WTC11 (cell line): ENCODE measurements around the gene S100A8. TPM values are rescaled to one million over a fixed set of nuclear protein-coding genes. Genes with fewer than 3 reads are reported as not detected.

Experiments used
- ATAC-seq: fragments of 200-7000 bp; cut with Tn5 transposase; 2 replicates; pipeline ENCODE4 v1.10.0; 2021; ENCODE audit warnings: mild to moderate bottlenecking, moderate library complexity
- CTCF ChIA-PET: fragments of 300-600 bp; sonication (Branson Sonifier 250); formaldehyde crosslinking; loops from one replicate; lab custom pipeline; 2021; ENCODE audit warnings: antibody characterized with exemption; lab: Charles Lee
- POLR2A ChIA-PET: fragments of 350-600 bp; sonication (Branson Sonifier 250); formaldehyde crosslinking; loops from one replicate; lab custom pipeline; 2021; ENCODE audit warnings: antibody characterized with exemption; lab: Charles Lee
- DNase-seq: peaks from one replicate; pipeline ENCODE4 v3.0.0; 2021; ENCODE audit warnings: low spot score
- H3K27ac Mint-ChIP-seq: 2 replicates; pipeline ENCODE4 v1.8.0; 2021; ENCODE audit warnings: mixed read lengths
- H3K27me3 Mint-ChIP-seq: 2 replicates; pipeline ENCODE4 v1.8.0; 2021; ENCODE audit warnings: low read depth, mild to moderate bottlenecking, moderate library complexity, mixed read lengths
- H3K36me3 Mint-ChIP-seq: 2 replicates; pipeline ENCODE4 v1.8.0; 2021; ENCODE audit warnings: mixed read lengths
- H3K4me1 Mint-ChIP-seq: 2 replicates; pipeline ENCODE4 v1.8.0; 2022; ENCODE audit warnings: mixed read lengths
- H3K4me3 Mint-ChIP-seq: 2 replicates; pipeline ENCODE4 v1.8.0; 2021; ENCODE audit warnings: mild to moderate bottlenecking, moderate library complexity, mixed read lengths
- H3K9me3 Mint-ChIP-seq: 2 replicates; pipeline ENCODE4 v1.8.0; 2021; ENCODE audit warnings: mixed read lengths
- CREM ChIP-seq: sonication (generic); formaldehyde crosslinking; IDR thresholded peaks from 2 replicates; pipeline ENCODE4 v1.8.1; 2022; ENCODE audit warnings: mild to moderate bottlenecking, missing genetic modification reagents, moderate library complexity
- FOXK1 ChIP-seq: sonication (generic); formaldehyde crosslinking; IDR thresholded peaks from 2 replicates; pipeline ENCODE4 v1.8.0; 2022; ENCODE audit warnings: mild to moderate bottlenecking, moderate library complexity, missing genetic modification reagents
- GRHL2 ChIP-seq: fragments of 250-450 bp; sonication (Bioruptor Pico); IDR thresholded peaks from 2 replicates; pipeline ENCODE4 v1.8.0; 2022; ENCODE audit warnings: mild to moderate bottlenecking, moderate library complexity; ENCODE audit not compliant: insufficient replicate concordance, severe bottlenecking
- GTF2I ChIP-seq: fragments of 250-450 bp; sonication (Bioruptor Pico); conservative IDR thresholded peaks from 2 replicates; pipeline ENCODE4 v1.4.0; 2021; ENCODE audit warnings: mild to moderate bottlenecking
- JAZF1 ChIP-seq: fragments of 250-450 bp; sonication (Bioruptor Pico); IDR thresholded peaks from 2 replicates; pipeline ENCODE4 v1.9.0; 2021; ENCODE audit warnings: moderate library complexity, mild to moderate bottlenecking, inconsistent platforms
- NFE2L1 ChIP-seq: sonication (generic); formaldehyde crosslinking; IDR thresholded peaks from 2 replicates; pipeline ENCODE4 v1.8.1; 2023; ENCODE audit warnings: missing genetic modification reagents
- NR1H2 ChIP-seq: sonication (generic); formaldehyde crosslinking; IDR thresholded peaks from 2 replicates; pipeline ENCODE4 v1.9.0; 2021; ENCODE audit warnings: mild to moderate bottlenecking, moderate library complexity, missing genetic modification reagents
- OVOL2 ChIP-seq: fragments of 250-450 bp; sonication (Bioruptor Pico); IDR thresholded peaks from 2 replicates; pipeline ENCODE4 v1.9.0; 2021; ENCODE audit warnings: mild to moderate bottlenecking, borderline replicate concordance
- RORB ChIP-seq: fragments of 250-450 bp; sonication (Bioruptor Pico); IDR thresholded peaks from 2 replicates; pipeline ENCODE4 v1.9.0; 2021; ENCODE audit warnings: mild to moderate bottlenecking
- SMAD3 ChIP-seq: sonication (generic); formaldehyde crosslinking; IDR thresholded peaks from 2 replicates; pipeline ENCODE4 v1.8.0; 2022; ENCODE audit warnings: missing genetic modification reagents, mild to moderate bottlenecking, borderline replicate concordance
- SOX15 ChIP-seq: fragments of 250-450 bp; sonication (Bioruptor Pico); IDR thresholded peaks from 2 replicates; pipeline ENCODE4 v1.9.0; 2021; ENCODE audit warnings: mild to moderate bottlenecking
- SP1 ChIP-seq: sonication (generic); formaldehyde crosslinking; conservative IDR thresholded peaks from 2 replicates; pipeline ENCODE4 v1.8.1; 2022; ENCODE audit warnings: missing genetic modification reagents
- TEAD1 ChIP-seq: sonication (generic); formaldehyde crosslinking; IDR thresholded peaks from 2 replicates; pipeline ENCODE4 v1.8.0; 2022; ENCODE audit warnings: mild to moderate bottlenecking, missing genetic modification reagents
- ZBTB21 ChIP-seq: sonication (generic); formaldehyde crosslinking; IDR thresholded peaks from 2 replicates; pipeline ENCODE4 v1.8.1; 2023; ENCODE audit warnings: mild to moderate bottlenecking, missing genetic modification reagents, borderline replicate concordance
- ZNF317 ChIP-seq: sonication (generic); formaldehyde crosslinking; IDR thresholded peaks from 2 replicates; pipeline ENCODE4 v1.8.1; 2023; ENCODE audit warnings: low read depth, mild to moderate bottlenecking, moderate library complexity, missing genetic modification reagents, borderline replicate concordance
- ZNF423 ChIP-seq: fragments of 250-450 bp; sonication (Bioruptor Pico); IDR thresholded peaks from 2 replicates; pipeline ENCODE4 v2.1.2; 2022; ENCODE audit warnings: mild to moderate bottlenecking, moderate library complexity
- total RNA-seq: library from RNA; stranded (reverse); gene quantifications from 3 replicates; pipeline ENCODE4 v1.2.3, GENCODE V29; 2021
- TF ChIP-seq, protein P1 (sequence below): fragments of 250-450 bp; sonication (Bioruptor Pico); IDR thresholded peaks from 2 replicates; pipeline ENCODE4 v1.9.0; 2021; ENCODE audit warnings: moderate library complexity, mild to moderate bottlenecking, inconsistent platforms, borderline replicate concordance
- TF ChIP-seq, protein P2 (sequence below): fragments of 250-450 bp; sonication (Bioruptor Pico); IDR thresholded peaks from 2 replicates; pipeline ENCODE4 v2.1.2; 2022; ENCODE audit warnings: mild to moderate bottlenecking, moderate library complexity
- TF ChIP-seq, protein P3 (sequence below): fragments of 250-450 bp; sonication (Bioruptor Pico); conservative IDR thresholded peaks from 2 replicates; pipeline ENCODE4 v1.9.0; 2021; ENCODE audit warnings: mild to moderate bottlenecking
- TF ChIP-seq, protein P4 (sequence below): sonication (generic); formaldehyde crosslinking; IDR thresholded peaks from 2 replicates; pipeline ENCODE4 v1.8.1; 2023; ENCODE audit warnings: mild to moderate bottlenecking, missing genetic modification reagents, borderline replicate concordance
- TF ChIP-seq, protein P5 (sequence below): fragments of 250-450 bp; sonication (Bioruptor Pico); IDR thresholded peaks from 2 replicates; pipeline ENCODE4 v1.9.0; 2021; ENCODE audit warnings: mild to moderate bottlenecking
- TF ChIP-seq, protein P6 (sequence below): sonication (generic); formaldehyde crosslinking; IDR thresholded peaks from 2 replicates; pipeline ENCODE4 v1.8.1; 2022; ENCODE audit warnings: low read depth, mild to moderate bottlenecking, moderate library complexity, missing genetic modification reagents, borderline replicate concordance

The S100A8 gene
- total RNA-seq, 1 experiment from 2014 or later, result not detected

DNA sequence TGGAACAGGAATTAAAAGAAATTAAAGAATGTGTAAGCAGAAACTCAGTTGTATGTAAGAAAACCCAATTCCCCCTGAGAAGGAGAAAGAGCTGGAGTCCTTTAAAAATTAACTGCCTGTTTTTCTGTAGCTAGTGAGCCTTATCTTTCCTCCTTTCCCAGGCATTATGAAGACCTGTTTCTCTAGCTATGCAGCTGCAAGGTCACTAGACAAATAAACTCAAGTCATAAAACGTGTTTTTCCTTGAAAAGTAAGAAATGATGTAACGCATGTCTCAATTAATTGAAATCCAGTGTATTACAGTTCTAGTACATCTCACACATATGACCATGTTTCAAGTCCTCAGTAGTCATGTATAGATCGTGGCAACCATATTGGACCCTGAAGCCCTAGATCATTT is 20.7 kb downstream of the S100A8 start:
- DNase-seq, result no peak
- POLR2A ChIA-PET, result no interaction called here
- Mint-ChIP-seq H3K27ac (no peak overlapping the region), H3K9me3 (peaks cover 6% of the 10 kb centered on the region), H3K4me3 (no peak overlapping the region)
- TF ChIP-seq, protein P1, sequence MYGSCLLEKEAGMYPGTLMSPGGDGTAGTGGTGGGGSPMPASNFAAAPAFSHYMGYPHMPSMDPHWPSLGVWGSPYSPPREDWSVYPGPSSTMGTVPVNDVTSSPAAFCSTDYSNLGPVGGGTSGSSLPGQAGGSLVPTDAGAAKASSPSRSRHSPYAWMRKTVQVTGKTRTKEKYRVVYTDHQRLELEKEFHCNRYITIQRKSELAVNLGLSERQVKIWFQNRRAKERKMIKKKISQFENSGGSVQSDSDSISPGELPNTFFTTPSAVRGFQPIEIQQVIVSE, result no peak
- TF ChIP-seq, protein P2, sequence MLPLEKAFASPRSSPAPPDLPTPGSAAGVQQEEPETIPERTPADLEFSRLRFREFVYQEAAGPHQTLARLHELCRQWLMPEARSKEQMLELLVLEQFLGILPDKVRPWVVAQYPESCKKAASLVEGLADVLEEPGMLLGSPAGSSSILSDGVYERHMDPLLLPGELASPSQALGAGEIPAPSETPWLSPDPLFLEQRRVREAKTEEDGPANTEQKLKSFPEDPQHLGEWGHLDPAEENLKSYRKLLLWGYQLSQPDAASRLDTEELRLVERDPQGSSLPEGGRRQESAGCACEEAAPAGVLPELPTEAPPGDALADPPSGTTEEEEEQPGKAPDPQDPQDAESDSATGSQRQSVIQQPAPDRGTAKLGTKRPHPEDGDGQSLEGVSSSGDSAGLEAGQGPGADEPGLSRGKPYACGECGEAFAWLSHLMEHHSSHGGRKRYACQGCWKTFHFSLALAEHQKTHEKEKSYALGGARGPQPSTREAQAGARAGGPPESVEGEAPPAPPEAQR (CRISPR knock-in tag), result no peak
- TF ChIP-seq SMAD3 (CRISPR knock-in tag) (no peak), ZBTB21 (CRISPR knock-in tag) (no peak), NFE2L1 (CRISPR knock-in tag) (no peak), NR1H2 (CRISPR knock-in tag) (no peak), SOX15 (CRISPR knock-in tag) (no peak), GRHL2 (no peak), OVOL2 (CRISPR knock-in tag) (no peak), RORB (no peak), TEAD1 (CRISPR knock-in tag) (no peak), CREM (CRISPR knock-in tag) (no peak)
- TF ChIP-seq, protein P3, sequence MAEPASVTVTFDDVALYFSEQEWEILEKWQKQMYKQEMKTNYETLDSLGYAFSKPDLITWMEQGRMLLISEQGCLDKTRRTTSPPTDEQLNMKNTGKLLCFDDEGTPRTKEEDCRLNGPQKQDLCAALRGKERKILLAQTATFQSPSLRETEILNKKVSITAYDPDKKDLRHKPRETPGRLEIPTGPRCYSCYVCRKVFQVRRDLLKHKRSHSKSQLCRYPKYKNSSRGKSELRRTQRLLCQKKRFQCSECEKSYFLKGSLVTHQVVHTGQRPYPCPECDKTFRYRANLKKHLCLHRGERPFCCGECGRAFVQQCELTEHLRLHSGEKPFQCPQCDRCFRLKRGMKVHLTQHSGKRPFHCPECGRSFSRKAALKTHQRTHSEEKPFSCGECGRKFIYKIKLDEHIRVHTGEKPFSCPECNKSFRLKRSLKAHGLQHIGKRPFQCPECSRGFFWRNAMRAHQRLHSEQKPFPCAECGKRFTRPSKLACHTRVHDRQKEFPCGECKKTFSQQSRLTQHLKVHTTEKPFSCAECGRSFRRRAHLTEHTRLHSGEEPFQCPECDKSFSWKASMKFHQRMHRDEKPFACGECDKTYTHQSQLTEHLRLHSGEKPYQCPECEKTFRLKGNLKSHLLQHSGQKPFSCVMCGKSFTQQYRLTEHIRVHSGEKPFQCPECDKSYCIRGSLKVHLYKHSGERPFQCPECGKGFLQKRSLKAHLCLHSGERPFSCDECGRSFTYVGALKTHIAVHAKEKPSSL, result no peak
- TF ChIP-seq, protein P4, sequence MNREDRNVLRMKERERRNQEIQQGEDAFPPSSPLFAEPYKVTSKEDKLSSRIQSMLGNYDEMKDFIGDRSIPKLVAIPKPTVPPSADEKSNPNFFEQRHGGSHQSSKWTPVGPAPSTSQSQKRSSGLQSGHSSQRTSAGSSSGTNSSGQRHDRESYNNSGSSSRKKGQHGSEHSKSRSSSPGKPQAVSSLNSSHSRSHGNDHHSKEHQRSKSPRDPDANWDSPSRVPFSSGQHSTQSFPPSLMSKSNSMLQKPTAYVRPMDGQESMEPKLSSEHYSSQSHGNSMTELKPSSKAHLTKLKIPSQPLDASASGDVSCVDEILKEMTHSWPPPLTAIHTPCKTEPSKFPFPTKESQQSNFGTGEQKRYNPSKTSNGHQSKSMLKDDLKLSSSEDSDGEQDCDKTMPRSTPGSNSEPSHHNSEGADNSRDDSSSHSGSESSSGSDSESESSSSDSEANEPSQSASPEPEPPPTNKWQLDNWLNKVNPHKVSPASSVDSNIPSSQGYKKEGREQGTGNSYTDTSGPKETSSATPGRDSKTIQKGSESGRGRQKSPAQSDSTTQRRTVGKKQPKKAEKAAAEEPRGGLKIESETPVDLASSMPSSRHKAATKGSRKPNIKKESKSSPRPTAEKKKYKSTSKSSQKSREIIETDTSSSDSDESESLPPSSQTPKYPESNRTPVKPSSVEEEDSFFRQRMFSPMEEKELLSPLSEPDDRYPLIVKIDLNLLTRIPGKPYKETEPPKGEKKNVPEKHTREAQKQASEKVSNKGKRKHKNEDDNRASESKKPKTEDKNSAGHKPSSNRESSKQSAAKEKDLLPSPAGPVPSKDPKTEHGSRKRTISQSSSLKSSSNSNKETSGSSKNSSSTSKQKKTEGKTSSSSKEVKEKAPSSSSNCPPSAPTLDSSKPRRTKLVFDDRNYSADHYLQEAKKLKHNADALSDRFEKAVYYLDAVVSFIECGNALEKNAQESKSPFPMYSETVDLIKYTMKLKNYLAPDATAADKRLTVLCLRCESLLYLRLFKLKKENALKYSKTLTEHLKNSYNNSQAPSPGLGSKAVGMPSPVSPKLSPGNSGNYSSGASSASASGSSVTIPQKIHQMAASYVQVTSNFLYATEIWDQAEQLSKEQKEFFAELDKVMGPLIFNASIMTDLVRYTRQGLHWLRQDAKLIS (CRISPR knock-in tag), result no peak
- TF ChIP-seq, protein P5, sequence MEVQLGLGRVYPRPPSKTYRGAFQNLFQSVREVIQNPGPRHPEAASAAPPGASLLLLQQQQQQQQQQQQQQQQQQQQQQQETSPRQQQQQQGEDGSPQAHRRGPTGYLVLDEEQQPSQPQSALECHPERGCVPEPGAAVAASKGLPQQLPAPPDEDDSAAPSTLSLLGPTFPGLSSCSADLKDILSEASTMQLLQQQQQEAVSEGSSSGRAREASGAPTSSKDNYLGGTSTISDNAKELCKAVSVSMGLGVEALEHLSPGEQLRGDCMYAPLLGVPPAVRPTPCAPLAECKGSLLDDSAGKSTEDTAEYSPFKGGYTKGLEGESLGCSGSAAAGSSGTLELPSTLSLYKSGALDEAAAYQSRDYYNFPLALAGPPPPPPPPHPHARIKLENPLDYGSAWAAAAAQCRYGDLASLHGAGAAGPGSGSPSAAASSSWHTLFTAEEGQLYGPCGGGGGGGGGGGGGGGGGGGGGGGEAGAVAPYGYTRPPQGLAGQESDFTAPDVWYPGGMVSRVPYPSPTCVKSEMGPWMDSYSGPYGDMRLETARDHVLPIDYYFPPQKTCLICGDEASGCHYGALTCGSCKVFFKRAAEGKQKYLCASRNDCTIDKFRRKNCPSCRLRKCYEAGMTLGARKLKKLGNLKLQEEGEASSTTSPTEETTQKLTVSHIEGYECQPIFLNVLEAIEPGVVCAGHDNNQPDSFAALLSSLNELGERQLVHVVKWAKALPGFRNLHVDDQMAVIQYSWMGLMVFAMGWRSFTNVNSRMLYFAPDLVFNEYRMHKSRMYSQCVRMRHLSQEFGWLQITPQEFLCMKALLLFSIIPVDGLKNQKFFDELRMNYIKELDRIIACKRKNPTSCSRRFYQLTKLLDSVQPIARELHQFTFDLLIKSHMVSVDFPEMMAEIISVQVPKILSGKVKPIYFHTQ (CRISPR knock-in tag), result no peak
- TF ChIP-seq, all 79 proteins: peak for 0
- no peaks in the 10 kb centered on the region for H3K36me3 Mint-ChIP-seq
- H3K4me1 Mint-ChIP-seq, result no peaks in the 10 kb centered on the region
- H3K27me3 Mint-ChIP-seq, result peaks cover 9% of the 10 kb centered on the region; the same call in 1 of the 2 replicates
- CTCF ChIA-PET, result no interaction called here
- ATAC-seq, result no peak

DNA sequence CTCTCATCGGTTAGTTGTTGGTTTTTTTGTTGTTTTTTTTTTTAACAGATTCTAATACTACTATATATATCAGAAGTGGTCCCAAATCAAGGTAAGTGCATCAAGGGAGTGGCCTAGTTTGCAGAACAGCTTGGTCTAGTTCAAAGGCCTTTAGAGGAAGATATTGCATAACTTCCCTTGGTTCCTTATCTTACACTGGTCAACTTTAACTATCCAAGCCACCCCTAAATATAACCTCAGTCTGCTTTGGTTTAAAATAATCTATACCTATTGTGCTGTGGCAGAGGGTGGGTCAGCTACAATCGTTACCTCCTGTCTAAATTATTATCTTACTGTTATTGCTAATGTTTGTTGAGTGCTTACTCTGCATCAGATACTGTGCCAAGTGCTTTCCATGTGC is 22.4 kb downstream of the S100A8 start:
- no peaks in the 10 kb centered on the region for H3K36me3 Mint-ChIP-seq
- H3K27me3 Mint-ChIP-seq, result peaks cover 9% of the 10 kb centered on the region; the same call in 1 of the 2 replicates
- ChIA-PET CTCF (interaction anchor here (1.1 kb wide), 1 partner anchor 126 kb away, joined by 3 read pairs; no protein-coding TSS in a partner anchor), POLR2A (no interaction called here)
- no peaks in the 10 kb centered on the region for H3K4me1 Mint-ChIP-seq
- H3K4me3 Mint-ChIP-seq, result no peak overlapping the region
- H3K9me3 Mint-ChIP-seq, result peaks cover 6% of the 10 kb centered on the region
- no peak for TF ChIP-seq GTF2I (CRISPR knock-in tag)
- TF ChIP-seq ZNF423 (CRISPR knock-in tag), result no peak
- no peak for TF ChIP-seq JAZF1
- TF ChIP-seq SP1 (CRISPR knock-in tag), result no peak
- TF ChIP-seq ZNF317 (CRISPR knock-in tag), result no peak
- TF ChIP-seq, protein P6, sequence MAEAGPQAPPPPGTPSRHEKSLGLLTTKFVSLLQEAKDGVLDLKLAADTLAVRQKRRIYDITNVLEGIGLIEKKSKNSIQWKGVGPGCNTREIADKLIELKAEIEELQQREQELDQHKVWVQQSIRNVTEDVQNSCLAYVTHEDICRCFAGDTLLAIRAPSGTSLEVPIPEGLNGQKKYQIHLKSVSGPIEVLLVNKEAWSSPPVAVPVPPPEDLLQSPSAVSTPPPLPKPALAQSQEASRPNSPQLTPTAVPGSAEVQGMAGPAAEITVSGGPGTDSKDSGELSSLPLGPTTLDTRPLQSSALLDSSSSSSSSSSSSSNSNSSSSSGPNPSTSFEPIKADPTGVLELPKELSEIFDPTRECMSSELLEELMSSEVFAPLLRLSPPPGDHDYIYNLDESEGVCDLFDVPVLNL (CRISPR knock-in tag), result no peak
- TF ChIP-seq SOX15 (CRISPR knock-in tag), result no peak
- no peak for TF ChIP-seq FOXK1 (CRISPR knock-in tag)
- no peak for TF ChIP-seq CREM (CRISPR knock-in tag)
- TF ChIP-seq, all 79 proteins: peak for 0
- H3K27ac Mint-ChIP-seq, result no peak overlapping the region
- no peak for ATAC-seq
- DNase-seq, result no peak
